ENCODE results near the gene RABGAP1L.
"Not testable (repeated sequence)": the region's sequence is repeated elsewhere in the genome, so short reads cannot be mapped to it uniquely, and the experiment has no call there.

The RABGAP1L gene

GRCh38 chr1:174224641-174225040, 65.3 kb downstream of the RABGAP1L start:
- peak; percentile 79 for FAIRE-seq
- no peak for DNase-seq (ENCODE audit: insufficient read length, low spot score)
- TF ChIP-seq CTCF (IDR thresholded peaks at IDR 0.05; ENCODE audit: insufficient read depth, missing control alignments): no peak

DNA sequence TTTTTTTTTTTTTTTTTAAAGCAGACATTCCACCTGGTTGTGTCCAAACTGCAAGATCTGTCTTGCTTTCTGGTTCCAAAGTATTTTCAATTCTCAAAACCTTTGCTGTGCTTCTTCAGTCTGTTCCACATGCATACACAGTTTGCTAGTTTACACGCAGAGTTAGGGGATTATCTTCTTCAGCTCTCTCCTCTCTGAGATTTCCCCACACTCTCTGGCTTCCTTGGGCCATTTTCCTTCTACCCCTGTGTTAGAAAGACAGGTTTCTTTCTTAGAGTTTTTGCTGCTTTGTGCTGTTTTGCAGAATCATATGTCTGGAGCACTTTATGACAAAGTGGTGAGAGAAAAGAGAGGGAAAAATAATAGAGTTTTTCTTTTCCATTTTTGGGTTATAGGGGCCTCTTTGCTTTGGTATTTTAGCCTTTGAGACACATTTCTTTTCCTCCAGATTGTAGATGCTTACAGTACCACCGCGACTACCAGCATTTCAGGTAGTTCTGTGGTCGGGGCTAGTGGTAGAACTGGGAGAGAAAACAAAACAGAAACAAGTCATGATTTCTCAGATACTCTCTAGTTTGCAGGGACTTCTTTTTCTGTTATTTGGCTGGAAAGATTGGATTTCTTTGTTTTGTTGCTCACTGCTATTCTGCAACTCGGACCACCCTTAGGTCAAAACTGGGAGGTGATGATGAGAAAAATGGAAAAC, 66.3 kb downstream of the RABGAP1L start:
- no peak for TF ChIP-seq CTCF (IDR thresholded peaks at IDR 0.05; ENCODE audit: insufficient read depth, missing control alignments)
- no peak for DNase-seq (ENCODE audit: insufficient read length, low spot score)
- FAIRE-seq: no peak

DNA sequence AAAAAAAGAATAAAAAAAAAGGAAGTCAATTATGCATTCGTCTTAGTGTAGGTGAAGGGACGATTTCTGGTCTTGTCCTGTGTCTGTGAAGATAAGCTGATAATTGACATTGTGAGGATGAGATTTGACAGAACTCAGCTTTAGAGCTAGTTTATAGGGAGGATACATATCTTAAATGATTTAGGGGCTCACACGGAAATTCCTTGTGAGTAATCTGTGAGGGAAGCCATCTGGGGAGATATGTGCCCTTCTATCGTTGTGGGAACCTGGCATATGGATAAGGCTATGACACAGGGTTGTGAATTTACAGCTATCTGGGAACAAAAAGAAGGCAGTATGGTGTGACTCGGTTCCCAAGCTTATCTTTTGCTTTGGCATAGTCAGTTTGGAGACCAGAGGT, 71.1 kb downstream of the RABGAP1L start:
- no peak for TF ChIP-seq CTCF (IDR thresholded peaks at IDR 0.05; ENCODE audit: insufficient read depth, missing control alignments)
- FAIRE-seq (no peak), DNase-seq (ENCODE audit: insufficient read length, low spot score) (no peak)

GRCh38 chr1:174232761-174233160, 73.4 kb downstream of the RABGAP1L start:
- TF ChIP-seq CTCF (IDR thresholded peaks at IDR 0.05; ENCODE audit: insufficient read depth, missing control alignments): no peak
- FAIRE-seq (no peak), DNase-seq (ENCODE audit: insufficient read length, low spot score) (no peak)

DNA sequence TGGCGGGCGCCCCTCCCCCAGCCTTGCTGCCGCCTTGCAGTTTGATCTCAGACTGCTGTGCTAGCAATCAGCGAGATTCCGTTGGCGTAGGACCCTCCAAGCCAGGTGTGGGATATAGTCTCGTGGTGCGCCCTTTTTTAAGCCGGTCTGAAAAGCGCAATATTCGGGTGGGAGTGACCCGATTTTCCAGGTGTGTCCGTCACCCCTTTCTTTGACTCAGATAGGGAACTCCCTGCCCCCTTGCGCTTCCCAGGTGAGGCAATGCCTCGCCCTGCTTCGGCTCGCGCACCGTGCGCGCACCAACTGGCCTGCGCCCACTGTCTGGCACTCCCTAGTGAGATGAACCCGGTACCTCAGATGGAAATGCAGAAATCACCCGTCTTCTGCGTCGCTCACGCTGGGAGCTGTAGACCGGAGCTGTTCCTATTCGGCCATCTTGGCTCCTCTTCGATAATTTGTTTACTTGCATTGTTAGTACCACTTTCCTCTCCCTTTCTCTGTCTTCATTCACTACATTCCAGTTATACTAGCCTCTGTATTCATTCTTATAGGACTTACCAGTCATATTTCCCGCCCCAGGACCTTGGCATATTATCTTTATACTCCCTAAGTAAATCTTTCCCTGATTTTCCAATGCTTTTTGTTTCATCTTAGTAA, 79.7 kb downstream of the RABGAP1L start:
- DNase-seq (ENCODE audit: insufficient read length, low spot score); FAIRE-seq: not testable (repeated sequence)

GRCh38 chr1:174239541-174239940, 80.2 kb downstream of the RABGAP1L start:
- no peak for TF ChIP-seq CTCF (IDR thresholded peaks at IDR 0.05; ENCODE audit: insufficient read depth, missing control alignments)
- no peak for FAIRE-seq
- DNase-seq (ENCODE audit: insufficient read length, low spot score): no peak

DNA sequence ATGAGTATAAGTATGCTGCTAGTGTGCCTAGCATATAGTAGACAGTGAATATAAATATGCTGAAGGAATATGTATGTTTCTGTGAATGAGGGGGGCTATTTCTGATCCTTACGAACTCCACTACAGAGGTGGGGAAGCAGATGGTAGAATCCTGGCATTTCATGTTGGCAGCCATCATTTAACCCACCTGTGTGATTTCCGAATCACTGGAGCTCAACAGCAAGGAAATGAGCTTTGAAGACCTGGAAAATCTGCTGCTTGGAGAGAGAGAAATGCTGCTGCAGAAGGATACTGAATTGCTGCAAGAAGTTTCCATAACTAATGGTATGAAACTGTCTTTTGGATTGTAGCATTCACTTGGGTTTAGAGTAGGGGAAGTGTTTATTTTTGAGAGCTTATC, 83.5 kb downstream of the RABGAP1L start:
- no peak for TF ChIP-seq CTCF (IDR thresholded peaks at IDR 0.05; ENCODE audit: insufficient read depth, missing control alignments)
- no peak for DNase-seq (ENCODE audit: insufficient read length, low spot score)
- FAIRE-seq: no peak
